ENCODE results near the gene POC1A.
"Not testable (repeated sequence)": the region's sequence is repeated elsewhere in the genome, so short reads cannot be mapped to it uniquely, and the experiment has no call there.

GRCh38 chr3:52178126-52178525 lies 23.9 kb upstream of the POC1A start:
- not testable (repeated sequence) for TF ChIP-seq EZH2 (IDR thresholded peaks at IDR 0.05; ENCODE audit: borderline replicate concordance, low read depth, low read length, poor library complexity, severe bottlenecking); CTCF (conservative IDR thresholded peaks at IDR 0.05; ENCODE audit: low read depth, low read length)

All from A673 (cell line).